Activated B cell treated with CpG ODN at 0.5 μM for 24 hours (primary cell): ENCODE results near the gene ORM1. TPM values are rescaled to one million over a fixed set of nuclear protein-coding genes. Genes with fewer than 3 reads are reported as not detected.
"Not testable (repeated sequence)": the region's sequence is repeated elsewhere in the genome, so short reads cannot be mapped to it uniquely, and the experiment has no call there.

ENCODE experiments used
- ATAC-seq: fragments of 200-7000 bp; cut with Tn5 transposase; one replicate; pipeline ENCODE4 v1.10.0; 2021; ENCODE audit warnings: low read depth, mild to moderate bottlenecking, moderate library complexity
- CTCF ChIA-PET: fragments of 350-600 bp; sonication (Branson Sonifier 250); formaldehyde crosslinking; loops from one replicate; lab custom pipeline; 2021; ENCODE audit warnings: antibody characterized with exemption; lab: Charles Lee
- POLR2A ChIA-PET: fragments of 350-600 bp; sonication (Branson Sonifier 250); formaldehyde crosslinking; loops from one replicate; lab custom pipeline; 2021; ENCODE audit warnings: antibody characterized with exemption; lab: Charles Lee
- DNase-seq: peaks from one replicate; pipeline ENCODE4 v3.0.0; 2022
- H3K27ac Mint-ChIP-seq: one replicate; pipeline ENCODE4 v1.8.0; 2020; ENCODE audit warnings: mixed read lengths
- H3K27me3 Mint-ChIP-seq: one replicate; pipeline ENCODE4 v1.8.0; 2021; ENCODE audit warnings: mixed read lengths
- H3K36me3 Mint-ChIP-seq: one replicate; pipeline ENCODE4 v1.8.0; 2021; ENCODE audit warnings: low read depth, mixed read lengths
- H3K4me1 Mint-ChIP-seq: one replicate; pipeline ENCODE4 v1.8.0; 2021; ENCODE audit warnings: mixed read lengths
- H3K4me3 Mint-ChIP-seq: one replicate; pipeline ENCODE4 v1.8.0; 2020; ENCODE audit warnings: mild to moderate bottlenecking, mixed read lengths
- H3K9me3 Mint-ChIP-seq: one replicate; pipeline ENCODE4 v1.8.0; 2020; ENCODE audit warnings: mixed read lengths
- CTCF ChIP-seq: fragments of 200-600 bp; IDR thresholded peaks from one replicate; pipeline ENCODE4 v1.8.0; 2022; ENCODE audit warnings: antibody characterized with exemption, mild to moderate bottlenecking
- intact Hi-C: fragments of 100-400 bp; cut with micrococcal nuclease; formaldehyde crosslinking; loops from one replicate; pipeline ENCODE4 v1.15.1; 2024
- total RNA-seq: library from RNA; stranded (reverse); gene quantifications from 2 replicates; pipeline ENCODE4 v1.2.3, GENCODE V29; 2022

The ORM1 gene
- total RNA-seq: not detected in 2 replicates

DNA sequence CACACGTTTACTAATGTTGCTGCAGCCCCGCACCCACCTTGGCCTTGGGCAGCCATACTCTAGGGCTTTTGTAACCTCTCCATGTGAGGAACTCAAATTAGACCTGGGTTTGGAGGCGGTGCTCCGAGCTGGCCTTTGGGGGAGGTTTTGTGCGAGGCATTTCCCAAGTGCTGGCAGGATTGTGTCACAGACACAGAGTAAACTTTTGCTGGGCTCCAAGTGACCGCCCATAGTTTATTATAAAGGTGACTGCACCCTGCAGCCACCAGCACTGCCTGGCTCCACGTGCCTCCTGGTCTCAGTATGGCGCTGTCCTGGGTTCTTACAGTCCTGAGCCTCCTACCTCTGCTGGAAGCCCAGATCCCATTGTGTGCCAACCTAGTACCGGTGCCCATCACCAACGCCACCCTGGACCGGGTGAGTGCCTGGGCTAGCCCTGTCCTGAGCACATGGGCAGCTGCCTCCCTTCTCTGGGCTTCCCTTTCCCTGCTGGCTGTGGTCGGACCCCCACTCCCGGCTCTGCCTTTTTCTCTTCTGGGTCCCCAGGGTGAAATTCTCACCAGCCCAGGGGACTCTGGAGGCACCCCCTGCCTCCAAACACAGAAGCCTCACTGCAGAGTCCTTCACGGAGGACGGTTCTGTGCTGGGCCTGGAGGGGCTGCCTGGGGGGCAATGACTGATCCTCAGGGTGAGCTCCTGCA is at the start of gene ORM1:
Gene ORM1 (plus strand): TSS at position 268 of the 701 bp plus-strand sequence. CDS start 36 bp downstream, at position 304.
- H3K36me3 Mint-ChIP-seq, H3K27ac Mint-ChIP-seq, POLR2A ChIA-PET, DNase-seq, intact Hi-C loops, H3K4me1 Mint-ChIP-seq, ATAC-seq, H3K27me3 Mint-ChIP-seq, H3K4me3 Mint-ChIP-seq, H3K9me3 Mint-ChIP-seq: not testable (repeated sequence)
- CTCF ChIA-PET: interaction anchor here (0.6 to 0.7 kb wide), 2 partner anchors 40 to 104 kb away, joined by 3 read pairs; no protein-coding TSS in a partner anchor

DNA sequence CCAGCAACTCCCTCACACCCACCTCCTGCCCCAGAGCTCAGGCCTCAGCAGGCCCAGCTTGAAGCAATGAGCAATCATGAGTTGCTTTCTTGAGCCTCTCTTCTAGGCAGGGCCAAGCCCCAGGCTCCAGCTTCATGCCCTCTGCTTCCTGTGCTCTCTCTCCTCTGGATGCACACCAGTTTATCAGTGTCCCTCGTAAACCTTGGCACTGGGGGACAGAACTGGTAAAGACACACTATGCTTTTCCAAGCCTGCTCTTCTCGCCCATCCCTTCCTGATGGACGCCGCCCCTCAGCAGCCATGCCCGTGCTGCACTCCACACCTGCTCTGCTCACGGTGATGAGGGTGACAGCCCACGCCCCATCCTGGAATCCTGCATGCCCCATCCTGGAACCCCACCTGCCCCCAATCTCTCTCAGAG is 49.4 kb upstream of the ORM1 start:
- CTCF ChIA-PET: no interaction called here

GRCh38 chr9:114274217-114274616 is 48.7 kb upstream of the ORM1 start:
- DNase-seq: no peak
- Mint-ChIP-seq H3K4me1 (no peaks in the 10 kb centered on the region), H3K27me3 (peaks cover 4% of the 10 kb centered on the region), H3K4me3 (no peak overlapping the region), H3K9me3 (no peaks in the 10 kb centered on the region), H3K27ac (no peak overlapping the region), H3K36me3 (no peaks in the 10 kb centered on the region)
- ChIA-PET POLR2A (no interaction called here), CTCF (no interaction called here)
- no peak for TF ChIP-seq CTCF
- intact Hi-C loops: no loop called here
- ATAC-seq: no peak

More for the DNA sequence above, 49.4 kb upstream of the ORM1 start:
- TF ChIP-seq CTCF: no peak
- POLR2A ChIA-PET: no interaction called here
- ATAC-seq (no peak), DNase-seq (no peak)
- Mint-ChIP-seq H3K27ac (no peak overlapping the region), H3K9me3 (no peaks in the 10 kb centered on the region), H3K4me3 (no peak overlapping the region), H3K27me3 (peaks cover 4% of the 10 kb centered on the region), H3K36me3 (no peaks in the 10 kb centered on the region), H3K4me1 (no peaks in the 10 kb centered on the region)
- intact Hi-C loops: no loop called here

DNA sequence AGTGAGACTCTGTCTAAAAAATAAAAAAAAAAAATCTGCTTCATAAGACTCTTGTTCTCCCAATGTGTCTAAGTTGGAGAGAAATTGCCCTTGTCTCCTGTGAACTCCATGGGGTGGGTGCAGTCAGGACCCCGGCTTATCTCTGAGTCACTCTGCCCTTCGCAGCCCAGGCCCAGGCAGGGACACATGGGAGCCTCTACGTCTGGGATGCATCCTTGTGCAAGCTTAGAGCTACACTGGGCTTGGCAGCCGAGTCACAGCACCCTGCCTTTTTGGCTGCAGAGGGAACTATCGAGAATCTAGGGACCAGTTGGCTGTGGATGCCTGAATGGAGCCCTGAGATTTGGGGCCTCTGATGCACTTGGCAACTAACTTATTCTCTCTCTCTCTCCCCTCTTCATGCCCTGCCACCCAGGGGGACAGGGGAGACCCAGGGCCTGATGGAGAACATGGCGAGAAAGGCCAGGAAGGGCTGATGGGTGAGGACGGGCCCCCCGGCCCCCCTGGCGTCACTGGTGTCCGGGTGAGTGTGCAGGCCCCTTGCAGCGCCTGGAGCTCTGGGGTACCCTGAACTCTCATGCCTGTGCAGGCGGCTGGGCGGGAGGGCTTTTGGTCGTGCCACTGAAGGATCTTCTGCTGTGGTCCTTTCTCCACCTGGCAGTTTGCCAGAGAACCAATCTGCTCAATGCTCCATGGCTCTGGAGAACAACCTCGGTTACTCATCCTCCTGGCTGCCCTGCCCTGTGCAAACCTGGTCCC is 47.5 kb upstream of the ORM1 start:
- no peaks in the 10 kb centered on the region for H3K9me3 Mint-ChIP-seq
- intact Hi-C loops: no loop called here
- POLR2A ChIA-PET: no interaction called here
- peaks cover 4% of the 10 kb centered on the region for H3K27me3 Mint-ChIP-seq
- DNase-seq (no peak), ATAC-seq (no peak)
- CTCF ChIA-PET: interaction anchor here (0.6 kb wide), 1 partner anchor 308 kb away, joined by 3 read pairs; no protein-coding TSS in a partner anchor
- H3K4me1 Mint-ChIP-seq: no peaks in the 10 kb centered on the region
- no peaks in the 10 kb centered on the region for H3K36me3 Mint-ChIP-seq
- no peak overlapping the region for H3K4me3 Mint-ChIP-seq
- no peak overlapping the region for H3K27ac Mint-ChIP-seq
- no peak for TF ChIP-seq CTCF

DNA sequence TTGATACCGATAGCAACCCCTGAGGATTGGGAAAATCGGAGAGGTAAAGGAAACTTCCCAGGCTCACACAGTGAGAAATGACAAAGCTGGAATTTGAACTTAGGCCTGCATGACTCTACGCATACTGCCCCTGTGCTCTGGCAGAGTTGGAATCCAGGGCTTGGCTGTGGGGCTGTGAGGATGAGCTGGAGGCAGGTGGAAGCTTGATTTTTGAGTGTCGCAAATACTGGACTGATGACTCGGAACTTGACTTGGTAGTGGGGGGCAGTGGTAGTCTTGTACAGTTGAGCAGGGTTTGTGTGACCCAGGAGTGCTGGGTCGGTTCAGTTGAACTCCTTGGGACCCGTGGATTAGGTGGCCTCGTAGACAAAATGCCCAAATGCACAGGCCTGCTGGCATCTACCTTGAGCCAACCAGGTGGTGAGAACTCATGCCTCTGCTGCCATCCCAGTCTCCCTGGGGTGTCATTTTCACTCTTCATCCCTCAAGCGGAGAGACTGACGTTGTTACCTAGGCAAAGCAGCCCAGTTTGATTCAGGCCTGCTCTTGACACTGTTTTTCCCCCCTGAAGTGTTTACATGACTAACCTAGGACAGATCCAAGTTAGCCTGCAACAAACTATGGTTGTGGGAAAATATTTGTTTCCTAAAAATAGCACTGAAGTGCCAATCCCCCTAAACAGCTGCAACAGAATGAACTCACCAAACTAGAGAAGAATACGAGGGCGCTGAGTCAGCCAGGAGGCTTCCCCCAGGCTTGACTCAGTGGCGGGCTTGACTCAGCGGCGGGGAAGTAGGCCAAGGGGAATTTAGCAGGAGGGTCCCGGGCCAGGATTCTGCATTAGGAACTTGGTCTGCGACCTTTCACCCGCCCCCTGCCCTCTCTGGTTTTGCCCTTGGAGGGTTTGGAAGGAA is 45.7 kb upstream of the ORM1 start:
- Mint-ChIP-seq H3K27me3 (no peaks in the 10 kb centered on the region), H3K27ac (no peak overlapping the region), H3K36me3 (no peaks in the 10 kb centered on the region), H3K9me3 (no peaks in the 10 kb centered on the region), H3K4me3 (no peak overlapping the region), H3K4me1 (no peaks in the 10 kb centered on the region)
- no peak for ATAC-seq
- DNase-seq: no peak
- TF ChIP-seq CTCF: no peak
- CTCF ChIA-PET: no interaction called here
- intact Hi-C loops: no loop called here
- POLR2A ChIA-PET: no interaction called here
